Dendritic cell treated with granulocyte-macrophage colony-stimulating factor and Interleukin-4, amounts not matched to agents 40 ng/mL and 50 ng/mL, for 4 days (primary cell): ENCODE measurements around the gene PNPLA8.

ENCODE experiments used
- H3K27ac Mint-ChIP-seq: one replicate; pipeline ENCODE4 v1.8.0; 2022; ENCODE audit warnings: mild to moderate bottlenecking, mixed read lengths
- H3K27me3 Mint-ChIP-seq: one replicate; pipeline ENCODE4 v1.8.0; 2022; ENCODE audit warnings: mild to moderate bottlenecking, mixed read lengths
- H3K36me3 Mint-ChIP-seq: one replicate; pipeline ENCODE4 v1.8.0; 2022; ENCODE audit warnings: low read depth, mixed read lengths
- H3K4me1 Mint-ChIP-seq: one replicate; pipeline ENCODE4 v1.8.0; 2022; ENCODE audit warnings: low read depth, mixed read lengths
- H3K4me3 Mint-ChIP-seq: one replicate; pipeline ENCODE4 v1.8.0; 2022; ENCODE audit warnings: mild to moderate bottlenecking, moderate library complexity, mixed read lengths
- H3K9me3 Mint-ChIP-seq: one replicate; pipeline ENCODE4 v1.8.0; 2022; ENCODE audit warnings: mixed read lengths
- intact Hi-C: fragments of 100-400 bp; cut with micrococcal nuclease; formaldehyde crosslinking; loops from one replicate; pipeline ENCODE4 v1.15.0; 2022

PNPLA8 gene

DNA sequence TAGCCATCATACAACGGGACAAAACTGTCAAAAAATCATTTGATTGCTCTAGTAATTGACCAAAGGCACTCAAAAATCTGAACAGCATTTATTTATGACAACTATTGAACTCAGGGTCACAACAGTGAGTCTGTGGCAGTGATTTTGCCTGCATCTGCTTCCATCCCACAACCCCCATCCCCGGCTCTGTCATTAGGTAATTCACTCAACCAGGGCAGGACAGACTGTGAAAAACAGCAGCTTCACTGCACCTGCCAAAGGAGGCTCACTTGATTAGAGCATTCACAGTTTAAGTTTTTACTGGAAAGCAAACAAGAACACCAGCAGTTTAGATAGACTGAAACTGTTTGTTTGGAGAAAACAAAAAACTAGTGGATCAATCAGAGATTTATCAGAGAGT, 91.9 kb downstream of the PNPLA8 start:
- intact Hi-C loops: no loop called here
- H3K9me3 Mint-ChIP-seq: peaks cover 9% of the 10 kb centered on the region
- H3K27ac Mint-ChIP-seq: no peak overlapping the region
- no peak overlapping the region for H3K4me3 Mint-ChIP-seq
- peaks cover 16% of the 10 kb centered on the region for H3K27me3 Mint-ChIP-seq
- H3K4me1 Mint-ChIP-seq: no peaks in the 10 kb centered on the region
- no peaks in the 10 kb centered on the region for H3K36me3 Mint-ChIP-seq

DNA sequence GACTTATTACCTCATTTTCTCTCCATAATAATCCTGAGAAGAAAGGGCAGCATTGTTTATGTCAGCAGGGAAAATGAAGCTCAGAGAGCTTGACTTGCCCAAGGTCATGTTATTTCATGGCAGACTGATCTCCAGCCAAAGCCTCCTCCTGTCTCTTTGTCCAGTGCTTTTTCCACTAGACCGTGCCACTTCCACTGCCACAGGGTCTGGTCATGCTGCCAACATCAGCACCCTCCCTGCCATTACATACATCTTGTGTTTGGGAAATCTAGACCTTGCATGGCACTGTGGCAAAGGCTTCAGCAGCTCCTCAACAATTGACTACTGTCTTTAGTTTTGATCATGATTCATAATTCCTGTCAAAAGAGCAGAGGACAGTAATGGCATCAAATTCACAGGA, 94.8 kb downstream of the PNPLA8 start:
- H3K4me3 Mint-ChIP-seq: no peak overlapping the region
- peaks cover 16% of the 10 kb centered on the region for H3K27me3 Mint-ChIP-seq
- H3K36me3 Mint-ChIP-seq: no peaks in the 10 kb centered on the region
- intact Hi-C loops: no loop called here
- H3K27ac Mint-ChIP-seq: no peak overlapping the region
- H3K4me1 Mint-ChIP-seq: no peaks in the 10 kb centered on the region
- H3K9me3 Mint-ChIP-seq: peaks cover 9% of the 10 kb centered on the region

DNA sequence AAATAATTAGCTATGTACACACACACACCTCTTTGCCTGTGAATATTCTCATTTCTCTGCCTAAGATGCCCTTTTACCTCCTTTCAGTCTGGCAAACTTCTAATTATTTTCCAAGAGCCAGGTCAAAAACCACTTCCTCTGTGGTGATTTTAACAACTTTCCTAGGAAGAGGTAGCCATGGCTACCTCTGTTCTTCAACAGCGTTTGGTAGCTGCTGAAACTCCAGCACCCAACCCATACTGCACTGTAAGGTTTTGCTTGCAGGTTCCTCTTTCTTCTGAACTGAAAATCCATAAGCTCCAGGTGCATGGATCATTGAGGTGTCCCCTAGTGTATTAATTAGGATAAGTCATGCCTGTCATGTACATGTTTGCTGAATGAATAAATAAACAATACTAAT, 95.3 kb downstream of the PNPLA8 start:
- no peak overlapping the region for H3K4me3 Mint-ChIP-seq
- H3K27me3 Mint-ChIP-seq: peaks cover 16% of the 10 kb centered on the region
- intact Hi-C loops: no loop called here
- H3K27ac Mint-ChIP-seq: no peak overlapping the region
- no peaks in the 10 kb centered on the region for H3K36me3 Mint-ChIP-seq
- H3K9me3 Mint-ChIP-seq: peaks cover 7% of the 10 kb centered on the region
- no peaks in the 10 kb centered on the region for H3K4me1 Mint-ChIP-seq

DNA sequence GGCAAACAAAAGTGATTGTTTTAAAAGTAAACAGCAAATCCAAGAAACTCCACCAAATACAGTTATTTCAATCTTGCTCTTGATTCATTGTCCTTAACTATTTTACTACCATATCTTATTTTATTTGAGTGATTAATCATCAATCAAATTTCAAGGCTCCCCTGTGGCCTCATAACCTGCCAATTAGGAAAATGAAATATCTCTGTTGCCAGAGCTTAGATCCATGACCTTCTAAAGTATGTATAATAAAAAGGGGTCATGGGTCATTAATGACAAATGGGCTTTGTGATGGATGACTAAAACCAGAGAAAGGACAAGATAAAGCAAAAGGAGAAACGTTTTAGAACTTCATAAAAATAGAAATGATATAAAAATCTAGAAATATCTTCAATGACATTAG, 98.2 kb downstream of the PNPLA8 start:
- H3K4me3 Mint-ChIP-seq: no peak overlapping the region
- no peaks in the 10 kb centered on the region for H3K36me3 Mint-ChIP-seq
- H3K9me3 Mint-ChIP-seq: no peaks in the 10 kb centered on the region
- H3K27ac Mint-ChIP-seq: no peak overlapping the region
- no peaks in the 10 kb centered on the region for H3K4me1 Mint-ChIP-seq
- peaks cover 18% of the 10 kb centered on the region for H3K27me3 Mint-ChIP-seq
- intact Hi-C loops: no loop called here

DNA sequence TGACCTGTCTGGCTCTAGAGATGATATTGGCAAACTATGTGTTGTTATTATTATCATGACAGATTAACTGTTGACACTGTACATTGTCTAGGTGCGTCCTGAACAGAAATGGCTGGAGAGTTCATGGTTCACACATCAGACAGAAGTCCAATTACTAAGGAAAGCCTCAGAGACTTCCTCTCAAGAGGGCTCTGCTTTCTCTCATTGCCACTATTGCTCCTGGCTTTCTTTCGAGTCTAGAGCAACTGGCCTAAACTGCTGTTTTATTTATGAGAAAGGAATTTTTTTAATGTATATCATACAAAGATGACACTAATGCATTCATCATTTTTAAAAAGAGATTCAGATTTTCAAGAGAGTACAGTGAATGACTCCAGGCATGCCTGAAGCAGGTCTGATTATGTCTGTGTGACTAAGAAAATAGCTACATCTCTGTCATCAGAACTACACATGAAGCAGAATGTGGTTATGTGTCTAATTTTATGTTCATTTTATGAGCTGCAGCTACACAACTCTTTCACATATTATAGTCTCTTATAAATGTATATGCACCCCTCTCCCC, 100.1 kb downstream of the PNPLA8 start:
- Mint-ChIP-seq H3K27me3 (peaks cover 23% of the 10 kb centered on the region), H3K4me3 (no peak overlapping the region), H3K36me3 (no peaks in the 10 kb centered on the region), H3K9me3 (no peaks in the 10 kb centered on the region), H3K27ac (no peak overlapping the region), H3K4me1 (no peaks in the 10 kb centered on the region)
- intact Hi-C loops: no loop called here

DNA sequence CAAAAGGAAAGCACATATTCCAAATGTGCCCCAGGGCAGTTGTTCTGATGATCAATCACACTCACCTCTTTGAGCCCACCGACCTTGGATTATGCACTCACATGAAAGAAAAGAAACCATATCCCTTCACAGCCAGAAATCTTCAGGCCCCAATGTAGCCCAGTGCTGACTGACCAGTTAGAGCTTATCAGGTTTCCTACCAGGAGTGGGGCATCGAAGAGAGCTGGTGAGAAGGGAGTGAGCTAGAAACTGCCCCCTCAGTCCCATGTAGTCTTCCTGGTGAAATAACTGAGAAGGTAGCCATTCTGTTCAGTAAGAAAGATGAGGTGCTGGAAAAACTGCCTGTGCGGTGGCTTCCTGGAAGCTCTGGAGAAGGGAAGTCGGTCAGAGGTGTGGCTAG, 101.9 kb downstream of the PNPLA8 start:
- H3K36me3 Mint-ChIP-seq: no peaks in the 10 kb centered on the region
- no peaks in the 10 kb centered on the region for H3K9me3 Mint-ChIP-seq
- peaks cover 4% of the 10 kb centered on the region for H3K4me1 Mint-ChIP-seq
- H3K27me3 Mint-ChIP-seq: peaks cover 26% of the 10 kb centered on the region
- H3K4me3 Mint-ChIP-seq: no peak overlapping the region
- H3K27ac Mint-ChIP-seq: no peak overlapping the region
- intact Hi-C loops: no loop called here

DNA sequence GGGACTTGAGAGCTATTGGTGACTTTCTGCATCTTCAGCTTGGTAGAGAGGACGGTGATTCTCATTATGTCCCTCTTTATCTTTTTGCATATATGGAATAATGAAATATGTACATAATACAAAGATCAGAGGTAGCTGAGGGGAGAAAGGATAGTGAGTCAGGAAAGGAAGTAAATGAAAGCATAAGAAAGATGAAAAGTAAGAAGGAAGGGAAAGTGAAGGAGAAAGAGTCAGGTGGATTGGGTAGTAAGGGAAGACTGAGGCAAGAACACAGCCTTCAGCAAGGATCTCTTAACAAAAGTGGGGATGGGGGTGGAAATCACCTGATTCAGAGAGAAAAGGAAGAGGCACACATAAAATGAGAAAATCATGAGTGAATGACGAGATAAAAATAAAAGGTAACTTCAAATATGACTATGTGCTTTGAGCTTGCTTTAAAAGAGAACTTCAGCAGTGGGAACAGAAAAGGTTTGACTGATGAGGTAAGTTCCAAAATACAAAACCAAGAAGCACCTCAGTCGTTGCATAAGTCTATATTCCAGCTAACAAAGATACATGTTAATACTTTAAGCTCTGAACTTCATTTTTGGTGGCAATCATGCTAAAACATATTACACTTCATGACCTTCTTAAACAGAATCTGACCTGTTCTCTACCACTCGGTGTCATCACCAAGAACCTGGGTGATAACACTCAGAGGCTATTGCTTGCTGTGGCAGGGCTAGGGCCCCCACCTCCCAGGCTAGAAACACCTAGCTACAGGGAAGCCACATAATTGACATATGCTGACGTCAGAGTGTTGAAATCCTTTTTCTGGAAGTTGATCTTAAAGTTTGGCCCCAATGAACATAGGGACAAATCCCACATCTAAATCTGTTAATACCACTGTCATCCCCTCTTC, 102.6 kb downstream of the PNPLA8 start:
- intact Hi-C loops: no loop called here
- H3K27me3 Mint-ChIP-seq: peaks cover 28% of the 10 kb centered on the region
- H3K9me3 Mint-ChIP-seq: no peaks in the 10 kb centered on the region
- peaks cover 6% of the 10 kb centered on the region for H3K4me1 Mint-ChIP-seq
- no peaks in the 10 kb centered on the region for H3K36me3 Mint-ChIP-seq
- H3K27ac Mint-ChIP-seq: no peak overlapping the region
- no peak overlapping the region for H3K4me3 Mint-ChIP-seq

DNA sequence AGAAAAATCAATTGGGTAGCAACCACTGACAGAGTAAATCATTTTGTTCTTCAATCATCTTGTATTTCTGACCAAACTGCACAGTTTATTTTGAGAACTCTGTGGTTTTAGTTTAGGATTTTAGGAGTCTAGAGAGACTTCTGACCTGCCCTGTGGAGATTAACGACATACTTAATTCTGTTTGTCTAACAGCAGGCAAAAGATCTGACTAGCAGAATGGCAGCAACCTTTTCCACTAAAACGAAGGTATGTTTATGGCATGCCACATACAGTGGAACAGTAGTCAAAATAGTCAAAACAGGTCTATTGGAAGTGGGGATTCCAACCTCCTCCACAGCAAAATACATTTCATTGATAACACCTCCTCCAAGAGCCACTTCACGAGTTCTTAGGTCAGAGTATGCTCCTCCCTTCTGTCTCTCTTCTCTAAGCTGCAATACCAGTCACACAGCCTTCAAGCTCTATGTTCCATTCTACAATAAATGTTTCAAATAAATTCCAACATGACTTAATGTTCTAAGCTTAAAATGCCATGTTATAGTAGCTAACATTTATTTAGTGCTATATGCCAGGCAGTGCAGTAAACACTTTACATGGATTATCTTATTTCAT, 104.1 kb downstream of the PNPLA8 start:
- H3K4me1 Mint-ChIP-seq: peaks cover 9% of the 10 kb centered on the region
- H3K4me3 Mint-ChIP-seq: no peak overlapping the region
- no peak overlapping the region for H3K27ac Mint-ChIP-seq
- H3K9me3 Mint-ChIP-seq: no peaks in the 10 kb centered on the region
- intact Hi-C loops: no loop called here
- H3K27me3 Mint-ChIP-seq: peaks cover 31% of the 10 kb centered on the region
- H3K36me3 Mint-ChIP-seq: no peaks in the 10 kb centered on the region
